Sigmoid colon (tissue), 3 donors: ENCODE measurements around the gene MC3R.

Source experiments
- CTCF ChIP-seq, 4 experiments: fragments of 450-650 bp in 3 of 4; fragments of 200-600 bp in 1 of 4; IDR thresholded peaks; one replicate each; pipeline ENCODE4 v1.5.1; 2016 to 2019; ENCODE audit warnings: antibody characterized with exemption in 4 of 4, mild to moderate bottlenecking in 3 of 4, moderate library complexity in 2 of 4
- POLR2A ChIP-seq, 2 donors: fragments of 450-650 bp; IDR thresholded peaks; one replicate each; pipeline ENCODE4 v1.6.1; 2016; ENCODE audit warnings: antibody characterized with exemption in 2 of 2, mild to moderate bottlenecking in 2 of 2, moderate library complexity in 2 of 2

DNA sequence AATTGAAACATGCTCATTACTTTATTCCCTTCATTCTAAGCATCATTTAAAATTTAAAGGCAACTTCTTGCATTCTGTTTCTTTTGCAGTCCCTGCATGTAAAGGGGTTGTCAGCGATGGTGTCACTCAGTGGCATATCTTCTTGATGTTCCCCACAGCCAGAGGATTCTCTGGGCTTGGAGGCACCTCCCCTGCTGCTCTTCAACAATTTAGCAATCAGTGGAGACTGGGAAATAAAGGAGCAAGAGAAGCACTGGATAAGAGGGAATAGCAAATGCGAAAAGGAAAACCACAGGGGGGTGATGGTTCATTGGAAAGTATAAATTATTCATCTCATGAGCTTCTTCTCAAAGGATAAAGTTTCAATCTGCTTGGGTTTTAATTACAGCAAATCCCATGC is 30.7 kb upstream of the MC3R start:
- no peak for TF ChIP-seq POLR2A (IDR thresholded peaks at IDR 0.05)
- no peak for TF ChIP-seq CTCF (IDR thresholded peaks at IDR 0.05)
